SK-N-SH (cell line): Measurements from ENCODE around the gene FAM162B. TPM values are rescaled to one million over a fixed set of nuclear protein-coding genes. Genes with fewer than 3 reads are reported as not detected.

Experiments used
- CTCF ChIA-PET: fragments of 300-600, 350-600 bp; formaldehyde crosslinking; extraction: SDS; loops from one replicate; lab custom pipeline; 2021; lab: Yijun Ruan, JAX
- POLR2A ChIA-PET: fragments of 350-600 bp; sonication (Branson Sonifier 250); formaldehyde crosslinking; extraction: SDS; loops from one replicate; lab custom pipeline; 2020; ENCODE audit warnings: antibody characterized with exemption, inconsistent platforms; lab: Yijun Ruan, JAX
- DNase-seq: peaks from one replicate; pipeline ENCODE4 v3.0.0; 2012
- H2AFZ ChIP-seq: fragments of 200-600 bp; sonication (generic); 2 replicates; pipeline ENCODE4 v1.8.1; 2016; ENCODE audit warnings: antibody characterized with exemption, mild to moderate bottlenecking, low read depth
- H3F3A ChIP-seq: fragments of 200-600 bp; sonication (generic); replicated peaks from 2 replicates; pipeline ENCODE3; 2016; ENCODE audit warnings: antibody characterized with exemption, mild to moderate bottlenecking; ENCODE audit not compliant: insufficient read depth
- H3K27ac ChIP-seq, 2 experiments: fragments of 200-500 bp in 1 of 2; fragments of 200-600 bp in 1 of 2; sonication (Bioruptor generic) in 1 of 2; sonication (generic), shearing (Covaris generic) in 1 of 2; 2 replicates each; pipeline versions ENCODE4 v1.5.1 to v1.6.1; 2014 to 2016; ENCODE audit warnings: low read depth in 2 of 2, inconsistent platforms in 1 of 2, low read length in 1 of 2, mild to moderate bottlenecking in 1 of 2, mixed read lengths in 1 of 2
- H3K27me3 ChIP-seq: fragments of 200-600 bp; sonication (generic), shearing (Covaris generic); 2 replicates; pipeline ENCODE4 v1.6.1; 2016; ENCODE audit warnings: mixed run types; ENCODE audit not compliant: insufficient read depth
- H3K36me3 ChIP-seq, 2 experiments: fragments of 200-500 bp in 1 of 2; fragments of 200-600 bp in 1 of 2; sonication (Bioruptor generic) in 1 of 2; sonication (generic) in 1 of 2; replicated peaks in 1 of 2; 2 replicates each; pipeline versions ENCODE3 to v1.5.1; 2014 to 2016; ENCODE audit warnings: low read length in 1 of 2, mild to moderate bottlenecking in 1 of 2; ENCODE audit not compliant: insufficient read depth in 2 of 2, control insufficient read depth in 1 of 2
- H3K4me1 ChIP-seq, 2 experiments: fragments of 200-500 bp in 1 of 2; fragments of 200-600 bp in 1 of 2; sonication (Bioruptor generic) in 1 of 2; sonication (generic), shearing (Covaris generic) in 1 of 2; 2 replicates each; pipeline versions ENCODE4 v1.5.1 to v1.6.1; 2014 to 2016; ENCODE audit warnings: low read depth in 1 of 2, low read length in 1 of 2, mixed run types in 1 of 2; ENCODE audit not compliant: insufficient read depth in 2 of 2, control insufficient read depth in 1 of 2
- H3K4me2 ChIP-seq: fragments of 200-600 bp; sonication (generic), shearing (Covaris generic); 2 replicates; pipeline ENCODE4 v1.6.1; 2017; ENCODE audit warnings: mixed run types
- H3K4me3 ChIP-seq, 2 experiments: fragments of 200-500 bp in 1 of 2; fragments of 200-600 bp in 1 of 2; sonication (Bioruptor generic) in 1 of 2; sonication (generic), shearing (Covaris generic) in 1 of 2; 2 replicates each; pipeline versions ENCODE4 v1.5.1 to v1.8.1; 2014 to 2016; ENCODE audit warnings: low read depth in 2 of 2, inconsistent platforms in 1 of 2, low read length in 1 of 2, mild to moderate bottlenecking in 1 of 2, mixed read lengths in 1 of 2, moderate library complexity in 1 of 2
- H3K79me2 ChIP-seq: fragments of 200-600 bp; sonication (generic); 2 replicates; pipeline ENCODE4 v1.8.1; 2017; ENCODE audit warnings: mild to moderate bottlenecking; ENCODE audit not compliant: insufficient read depth
- H3K9ac ChIP-seq: fragments of 200-600 bp; sonication (generic); 2 replicates; pipeline ENCODE4 v1.6.1; 2017; ENCODE audit warnings: mixed run types
- H3K9me2 ChIP-seq: fragments of 200-600 bp; sonication (generic); 2 replicates; pipeline ENCODE4 v1.6.1; 2017; ENCODE audit warnings: mixed run types
- H3K9me3 ChIP-seq: fragments of 200-600 bp; sonication (generic); 2 replicates; pipeline ENCODE4 v1.6.1; 2017; ENCODE audit warnings: mixed run types, mild to moderate bottlenecking, moderate library complexity
- H4K20me1 ChIP-seq: fragments of 200-600 bp; sonication (generic); 2 replicates; pipeline ENCODE4 v1.6.1; 2017; ENCODE audit warnings: mild to moderate bottlenecking, mixed run types; ENCODE audit not compliant: insufficient read depth
- ELF1 ChIP-seq: IDR thresholded peaks from 2 replicates; pipeline ENCODE4 v1.4.0; 2012
- EP300 ChIP-seq, 2 experiments: IDR thresholded peaks; 2 replicates each; pipeline versions ENCODE4 v1.4.0 to v1.6.1; 2012; ENCODE audit warnings: borderline replicate concordance in 1 of 2, low read depth in 1 of 2, low read length in 1 of 2
- GATA2 ChIP-seq: sonication (generic); formaldehyde crosslinking; IDR thresholded peaks from 2 replicates; pipeline ENCODE4 v1.5.0; 2020; ENCODE audit warnings: mild to moderate bottlenecking, missing genetic modification reagents
- IRF3 ChIP-seq: fragments of 150-350 bp; IDR thresholded peaks from 2 replicates; pipeline ENCODE4 v1.6.1; 2016; ENCODE audit warnings: mild to moderate bottlenecking, low read depth, low read length
- JUND ChIP-seq: IDR thresholded peaks from 2 replicates; pipeline ENCODE4 v1.4.0; 2012
- RFX5 ChIP-seq: IDR thresholded peaks from 2 replicates; pipeline ENCODE4 v1.6.1; 2012; ENCODE audit warnings: mild to moderate bottlenecking, improper control_type of control experiment, low read length
- RXRA ChIP-seq: IDR thresholded peaks from 2 replicates; pipeline ENCODE4 v1.4.0; 2012; ENCODE audit warnings: low read depth, mild to moderate bottlenecking, borderline replicate concordance
- SMC3 ChIP-seq: IDR thresholded peaks from 2 replicates; pipeline ENCODE4 v1.6.1; 2012; ENCODE audit warnings: low read depth, low read length, improper control_type of control experiment
- TAF1 ChIP-seq: IDR thresholded peaks from 2 replicates; pipeline ENCODE4 v1.6.1; 2012; ENCODE audit warnings: low read depth, mild to moderate bottlenecking, low read length, moderate library complexity, borderline replicate concordance
- USF1 ChIP-seq: IDR thresholded peaks from 2 replicates; pipeline ENCODE4 v1.4.0; 2012; ENCODE audit warnings: low read depth, borderline replicate concordance
- USF2 ChIP-seq: fragments of 150-350 bp; IDR thresholded peaks from 2 replicates; pipeline ENCODE4 v1.6.1; 2017; ENCODE audit warnings: antibody characterized with exemption, low read length, low read depth, borderline replicate concordance
- WGBS: methylation state at CpG from one replicate; pipeline ENCODE4 v1.1.6; 2017; ENCODE audit warnings: low lambda C conversion rate; 5-methylcytosine and 5-hydroxymethylcytosine counted together
- polyA plus RNA-seq, 3 experiments: library from polyadenylated mRNA; depleted of rRNA; stranded (reverse); fragments of >200 nt; gene quantifications; 2 replicates each; pipeline ENCODE4 v1.2.3, GENCODE V29; 2012

The FAM162B gene
- polyA plus RNA-seq, 1 of the 3 experiments (the other 2 are of a cell fraction): not detected

GRCh38 chr6:116726947-116727346, 38.6 kb downstream of the FAM162B start:
- Histone ChIP-seq H3K36me3 (peaks cover 69 to 95% of the 10 kb centered on the region in 2 experiments), H3K4me1 (no peaks in the 10 kb centered on the region; a peak in 1 of 4 replicates), H3K9me2 (no peaks in the 10 kb centered on the region), H3K4me2 (no peak overlapping the region), H3K79me2 (no peaks in the 10 kb centered on the region), H4K20me1 (no peaks in the 10 kb centered on the region), H2AFZ (no peak overlapping the region), H3K27me3 (no peaks in the 10 kb centered on the region), H3F3A (peaks cover 3% of the 10 kb centered on the region), H3K27ac (no peak overlapping the region), H3K9me3 (no peaks in the 10 kb centered on the region), H3K4me3 (no peak overlapping the region), H3K9ac (no peak overlapping the region)
- DNase-seq: no peak
- ChIA-PET CTCF (no interaction called here), POLR2A (no interaction called here)
- TF ChIP-seq IRF3: no peak
- TF ChIP-seq RXRA: no peak
- no peak for TF ChIP-seq EP300 (IDR thresholded peaks at IDR 0.05; ENCODE audit: borderline replicate concordance in 1 of 2, low read depth in 1 of 2, low read length in 1 of 2)
- TF ChIP-seq GATA2: no peak
- no peak for TF ChIP-seq USF1
- TF ChIP-seq USF2: no peak
- no peak for TF ChIP-seq JUND
- no peak for TF ChIP-seq ELF1
- TF ChIP-seq TAF1: no peak

DNA sequence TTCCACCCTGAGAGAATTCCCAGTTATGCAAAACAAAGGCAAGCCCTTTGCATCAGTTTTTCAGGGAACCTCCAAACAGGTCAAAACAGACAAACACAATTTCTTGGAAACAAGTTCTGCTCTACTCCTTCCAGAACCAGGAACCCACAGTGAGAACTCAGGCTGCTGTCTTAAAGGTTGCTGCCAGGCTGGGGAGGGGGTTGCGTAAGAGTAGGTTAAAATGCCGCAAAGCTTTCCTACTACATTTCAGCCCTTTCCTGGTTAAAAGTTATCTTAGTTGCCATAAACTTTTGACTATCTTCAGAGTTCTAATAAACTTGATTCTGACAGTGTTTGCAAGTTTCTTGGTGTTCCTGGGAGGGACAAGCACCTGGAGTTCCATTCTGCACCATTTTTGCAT, 50.8 kb downstream of the FAM162B start:
- TF ChIP-seq SMC3: no peak
- TF ChIP-seq RFX5: no peak
- H3K9me3 ChIP-seq: peaks cover 4% of the 10 kb centered on the region; the same call in 1 of the 2 replicates

More for the DNA sequence above, 50.8 kb downstream of the FAM162B start:
- no peaks in the 10 kb centered on the region for H3K9me2 ChIP-seq
- no peaks in the 10 kb centered on the region for H3F3A ChIP-seq
- H4K20me1 ChIP-seq: no peaks in the 10 kb centered on the region
- H3K27ac ChIP-seq: no peak overlapping the region
- H3K9ac ChIP-seq: no peak overlapping the region
- ChIA-PET CTCF (interaction anchor here (1.1 kb wide), 1 partner anchor 7 kb away, joined by 3 read pairs; no protein-coding TSS in a partner anchor), POLR2A (no interaction called here)
- H3K4me1 ChIP-seq: no peaks in the 10 kb centered on the region
- WGBS: 97% methylated on average over 2 of the region's 2 CpGs
- no peak overlapping the region for H3K4me3 ChIP-seq
- H3K36me3 ChIP-seq: peaks cover 39 to 75% of the 10 kb centered on the region in 2 experiments
- H3K79me2 ChIP-seq: no peaks in the 10 kb centered on the region
- no peak overlapping the region for H2AFZ ChIP-seq
- H3K27me3 ChIP-seq: no peaks in the 10 kb centered on the region
- DNase-seq: no peak
- H3K4me2 ChIP-seq: no peak overlapping the region
